GM21528 (cell line): ENCODE data around the gene MYRIP.
"Not testable (repeated sequence)": the region's sequence is repeated elsewhere in the genome, so short reads cannot be mapped to it uniquely, and the experiment has no call there.

Source experiments
- ATAC-seq: cut with Tn5 transposase; IDR thresholded peaks from one replicate; pipeline ENCODE4 v1.9.1; 2021; ENCODE audit warnings: mild to moderate bottlenecking, moderate library complexity; ENCODE audit not compliant: unreplicated experiment, low FRiP score

Gene MYRIP

DNA sequence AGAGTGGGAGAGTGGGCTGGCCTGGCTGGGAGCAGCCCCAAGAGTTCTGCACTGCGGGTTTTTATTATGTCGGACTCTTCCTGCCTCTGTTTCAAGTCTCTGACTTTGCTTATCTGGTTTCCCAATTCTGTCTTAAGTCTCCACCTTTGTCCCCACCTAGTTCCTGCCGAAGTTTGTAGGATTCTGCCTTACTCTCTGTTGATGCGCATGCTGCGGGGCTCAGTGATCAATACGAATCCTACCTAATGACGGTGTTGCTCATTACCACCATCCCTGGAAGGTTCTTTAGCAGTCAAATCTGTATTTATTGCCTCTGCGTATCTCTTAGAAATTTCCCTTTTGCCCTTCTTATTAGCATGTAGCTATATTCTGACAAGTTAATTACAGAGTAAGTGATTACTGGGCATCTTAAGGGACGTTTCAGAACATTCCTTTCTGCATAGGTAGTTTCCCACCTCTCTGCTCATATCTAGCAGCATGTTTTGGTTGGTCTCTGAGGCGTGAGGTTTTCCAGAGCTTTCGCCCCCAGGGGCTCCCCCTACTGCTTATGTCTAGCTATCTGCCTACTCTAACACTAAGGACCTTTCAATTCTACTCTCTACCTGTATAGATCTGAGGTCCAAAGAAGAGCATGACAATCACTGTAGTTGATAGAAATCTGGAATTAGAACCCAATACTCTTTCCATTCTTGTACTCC, 264.1 kb downstream of the MYRIP start:
- no peak for ATAC-seq

- ATAC-seq: not testable (repeated sequence)
These were observed 267.7 kb downstream of the MYRIP start for GRCh38 chr3:40077139-40077538.

DNA sequence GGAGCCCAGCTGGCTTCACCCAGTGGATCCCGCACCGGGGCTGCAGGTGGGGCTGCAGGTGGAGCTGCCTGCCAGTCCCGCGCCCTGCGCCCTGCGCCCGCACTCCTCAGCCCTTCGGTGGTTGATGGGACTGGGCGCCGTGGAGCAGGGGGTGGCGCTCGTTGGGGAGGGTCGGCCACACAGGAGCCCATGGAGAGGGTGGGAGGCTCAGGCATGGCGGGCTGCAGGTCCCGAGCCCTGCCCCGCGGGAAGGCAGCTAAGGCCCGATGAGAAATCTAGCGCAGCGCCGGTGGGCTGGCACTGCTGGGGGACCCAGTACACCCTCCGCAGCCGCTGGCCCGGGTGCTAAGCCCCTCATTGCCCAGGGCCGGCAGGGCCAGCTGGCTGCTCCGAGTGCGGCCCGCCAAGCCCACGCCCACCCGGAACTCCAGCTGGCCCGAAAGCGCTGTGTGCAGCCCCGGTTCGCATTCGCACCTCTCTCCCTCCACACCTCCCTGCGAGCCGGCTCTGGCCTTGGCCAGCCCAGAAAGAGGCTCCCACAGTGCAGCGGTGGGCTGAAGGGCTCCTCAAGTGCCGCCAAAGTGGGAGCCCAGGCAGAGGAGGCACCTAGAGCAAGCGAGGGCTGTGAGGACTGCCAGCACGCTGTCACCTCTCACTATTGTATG, 268.6 kb downstream of the MYRIP start:
- ATAC-seq: not testable (repeated sequence)

GRCh38 chr3:40078590-40078989, 269.2 kb downstream of the MYRIP start:
- no peak for ATAC-seq

- no peak for ATAC-seq
These were observed 269.9 kb downstream of the MYRIP start for GRCh38 chr3:40079203-40079846.

- no peak for ATAC-seq
These were observed 270.4 kb downstream of the MYRIP start for GRCh38 chr3:40079847-40080240.

DNA sequence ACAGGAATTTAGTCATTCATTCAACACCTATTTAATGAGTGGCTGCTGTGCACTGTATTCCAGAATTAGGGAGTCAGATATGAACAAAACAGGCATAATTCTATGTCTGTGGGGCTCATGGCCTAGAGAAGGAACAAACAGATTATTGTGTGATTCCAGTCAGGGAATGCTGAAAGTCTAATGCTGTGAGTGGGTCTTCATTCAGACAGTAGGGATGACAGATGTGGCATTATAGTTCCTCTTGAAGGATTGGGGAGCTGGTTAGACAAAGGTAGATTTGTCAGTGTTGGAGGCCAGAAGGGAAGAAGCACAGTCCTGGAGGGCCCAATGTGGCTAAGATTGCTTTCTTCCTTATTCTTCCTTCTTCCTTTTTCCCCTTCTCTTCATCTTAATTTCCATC, 273.7 kb downstream of the MYRIP start:
- ATAC-seq: no peak

- not testable (repeated sequence) for ATAC-seq
These were observed 275.0 kb downstream of the MYRIP start for GRCh38 chr3:40084424-40084823.

- no peak for ATAC-seq
These were observed 277.8 kb downstream of the MYRIP start for GRCh38 chr3:40086890-40087883.

GRCh38 chr3:40088527-40089170, 279.2 kb downstream of the MYRIP start:
- ATAC-seq: no peak

GRCh38 chr3:40096661-40097111, 287.3 kb downstream of the MYRIP start:
- ATAC-seq: no peak

DNA sequence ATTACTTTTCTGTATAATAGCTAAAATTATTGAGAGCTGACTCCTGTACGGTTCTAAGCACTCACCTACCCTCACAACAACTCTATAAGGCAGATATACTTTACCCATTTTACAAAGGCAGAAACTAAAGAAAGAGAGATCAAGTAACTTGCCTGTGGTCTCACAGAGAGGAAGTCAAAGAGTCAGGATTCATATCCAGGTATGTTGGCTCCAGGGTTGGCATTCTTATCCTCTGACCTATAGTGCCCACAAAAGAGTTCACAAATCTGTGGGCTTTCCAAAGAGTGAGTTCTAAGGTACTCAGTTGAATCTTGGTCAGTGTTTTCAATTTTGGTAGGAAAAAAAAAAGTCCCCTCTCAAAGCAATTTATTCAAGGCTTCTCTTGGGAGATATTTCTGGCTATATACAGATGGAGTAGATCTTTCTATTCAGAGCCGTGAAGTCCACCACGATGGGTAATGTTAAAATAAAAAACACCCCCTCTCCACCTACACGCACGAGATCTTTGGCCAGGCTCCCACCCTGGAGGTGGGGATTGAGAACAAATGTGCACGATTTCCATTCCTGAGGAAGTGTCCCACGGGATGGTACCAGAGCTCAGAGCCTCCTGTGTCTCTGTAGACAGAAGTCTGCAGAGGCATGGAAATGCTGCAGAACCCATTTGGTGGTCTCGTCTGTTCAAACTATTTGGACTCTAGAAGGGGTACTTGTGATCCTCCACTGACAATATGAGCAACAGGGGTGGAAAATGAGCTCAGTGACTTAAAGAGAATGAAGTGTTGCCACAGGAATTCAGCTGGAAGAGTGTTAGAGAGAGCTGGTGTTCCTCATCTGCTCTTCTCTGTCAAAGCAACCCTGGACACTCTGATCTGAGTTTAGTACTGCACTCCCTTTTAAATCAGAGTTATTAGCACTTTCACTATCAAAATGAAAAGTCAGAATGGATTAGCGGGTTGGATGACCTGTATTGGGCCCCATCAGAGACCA, 288.0 kb downstream of the MYRIP start:
- no peak for ATAC-seq

DNA sequence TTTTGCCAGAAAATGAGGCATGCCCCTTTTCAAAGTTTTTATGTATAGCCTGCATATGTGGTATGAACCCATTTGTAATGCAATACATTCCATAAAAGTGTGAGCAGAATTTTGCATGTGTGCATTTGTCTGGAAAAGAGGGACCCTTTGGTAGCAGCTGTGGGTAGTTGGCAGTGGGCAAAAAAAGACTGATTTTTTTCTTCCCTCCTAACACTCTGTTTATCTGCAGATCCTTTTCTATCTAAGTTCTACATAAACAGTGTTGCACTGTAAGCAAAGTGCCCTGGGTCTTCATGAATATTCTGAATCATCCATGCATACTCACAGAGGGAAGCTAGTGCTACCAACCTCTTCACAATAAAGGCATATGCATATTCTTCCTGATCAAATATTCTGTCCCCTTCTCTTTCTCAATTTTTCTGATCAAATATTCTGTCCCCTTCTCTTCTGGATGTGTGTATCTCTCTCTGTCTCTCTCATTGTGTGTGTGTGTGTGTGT, 288.9 kb downstream of the MYRIP start:
- no peak for ATAC-seq

GRCh38 chr3:40099871-40100270, 290.5 kb downstream of the MYRIP start:
- ATAC-seq: no peak

- no peak for ATAC-seq
These were observed 292.8 kb downstream of the MYRIP start for GRCh38 chr3:40102182-40102581.

DNA sequence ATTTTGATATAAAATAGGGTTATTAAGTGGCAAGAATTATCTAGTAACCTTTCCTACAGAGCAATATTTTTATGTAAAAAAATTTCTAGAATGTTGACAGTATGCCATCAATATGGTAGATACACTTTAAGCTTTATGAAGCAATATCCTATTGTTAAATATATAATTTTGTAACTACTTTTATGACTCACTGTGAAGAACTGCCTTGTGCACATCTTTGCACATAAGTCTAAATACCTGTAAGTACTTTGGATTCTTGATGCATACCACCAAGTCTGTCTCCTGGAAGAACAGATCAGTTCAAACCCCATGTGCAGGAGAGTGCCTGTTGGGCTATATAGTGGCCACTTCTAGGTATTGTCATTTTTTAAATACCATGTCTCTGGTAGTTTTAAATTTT, 294.4 kb downstream of the MYRIP start:
- ATAC-seq: no peak

- no peak for ATAC-seq
These were observed 295.0 kb downstream of the MYRIP start for GRCh38 chr3:40104441-40104840.

- no peak for ATAC-seq
These were observed 299.2 kb downstream of the MYRIP start for GRCh38 chr3:40108643-40109042.
